ENCODE results near the gene TIAL1.

GRCh38 chr10:119595134-119595675, 1.6 kb downstream of the TIAL1 start:
- TF ChIP-seq CTCF (IDR thresholded peaks at IDR 0.05), result no peak
- no peak for TF ChIP-seq POLR2A (IDR thresholded peaks at IDR 0.05)

All from body of pancreas (tissue), 4 donors.